Endothelial cell of umbilical vein (primary cell): ENCODE measurements around the gene AFP. TPM values are rescaled to one million over a fixed set of nuclear protein-coding genes. Genes with fewer than 3 reads are reported as not detected.

Experiments
- BruUV-seq: library from RNA; stranded (reverse); fragments of 400-500 nt; replicated peaks from 2 replicates; lab custom pipeline; 2021; lab: Mats Ljungman, UMichigan
- CTCF ChIA-PET: fragments of 300-600, 350-600 bp; sonication (Branson Sonifier 250); formaldehyde crosslinking; loops from one replicate; lab custom pipeline; 2021; ENCODE audit warnings: antibody characterized with exemption, inconsistent platforms; lab: Charles Lee
- POLR2A ChIA-PET: fragments of 300-600, 350-600 bp; sonication (Branson Sonifier 250); formaldehyde crosslinking; loops from one replicate; lab custom pipeline; 2021; ENCODE audit warnings: antibody characterized with exemption, inconsistent platforms; lab: Charles Lee
- DNase-seq: peaks from one replicate; pipeline ENCODE4 v3.0.0-alpha.2; 2011; ENCODE audit warnings: low read depth, low spot score
- FAIRE-seq: peaks from 2 replicates; lab custom pipeline; 2011; peaks lifted over from hg19 to GRCh38; lab: Jason Lieb, UNC
- H2AFZ ChIP-seq: 2 replicates; pipeline ENCODE4 v1.6.0; 2012; ENCODE audit warnings: low read depth, low read length, control low read depth, inconsistent platforms
- H3K27ac ChIP-seq: 2 replicates; pipeline ENCODE4 v1.5.1; 2011; ENCODE audit warnings: low read depth, mild to moderate bottlenecking, control low read depth, low read length, moderate library complexity; ENCODE audit not compliant: insufficient read depth
- H3K27me3 ChIP-seq, 2 experiments: 2 replicates each; pipeline versions ENCODE4 v1.6.0 to v1.6.1; 2011; ENCODE audit warnings: low read length in 2 of 2, mixed read lengths in 1 of 2; ENCODE audit not compliant: control insufficient read depth in 2 of 2, insufficient read depth in 2 of 2
- H3K36me3 ChIP-seq, 2 experiments: 2 replicates in 1 of 2; 3 replicates in 1 of 2; pipeline ENCODE4 v1.5.1; 2011; ENCODE audit warnings: low read length in 2 of 2, mild to moderate bottlenecking in 1 of 2, moderate library complexity in 1 of 2; ENCODE audit not compliant: control insufficient read depth in 2 of 2, insufficient read depth in 2 of 2; ENCODE audit errors: extremely low read depth in 1 of 2
- H3K4me1 ChIP-seq: 3 replicates; pipeline ENCODE4 v1.5.1; 2011; ENCODE audit warnings: mild to moderate bottlenecking, low read length; ENCODE audit not compliant: control insufficient read depth, insufficient read depth; ENCODE audit errors: extremely low read depth
- H3K4me2 ChIP-seq: 2 replicates; pipeline ENCODE4 v1.6.1; 2011; ENCODE audit warnings: low read length, control low read depth, mixed read lengths; ENCODE audit not compliant: insufficient read depth
- H3K4me3 ChIP-seq, 3 experiments: fragments of 200-600 bp in 1 of 3; sonication (generic), shearing (Covaris generic) in 1 of 3; replicated peaks in 1 of 3; 2 replicates each; pipeline ENCODE4 v1.5.1; 2011 to 2016; ENCODE audit warnings: control low read depth in 3 of 3, low read length in 3 of 3, mild to moderate bottlenecking in 2 of 3, inconsistent platforms in 1 of 3, low read depth in 1 of 3, moderate library complexity in 1 of 3; ENCODE audit not compliant: insufficient read depth in 1 of 3
- H3K79me2 ChIP-seq: 2 replicates; pipeline ENCODE4 v1.6.0; 2012; ENCODE audit warnings: low read length, inconsistent platforms; ENCODE audit not compliant: control insufficient read depth, insufficient read depth
- H3K9ac ChIP-seq: replicated peaks from 2 replicates; pipeline ENCODE3; 2011; ENCODE audit warnings: low read length, control low read depth; ENCODE audit not compliant: insufficient read depth; ENCODE audit errors: extremely low read depth
- H3K9me1 ChIP-seq: replicated peaks from 3 replicates; pipeline ENCODE4 v1.6.0; 2011; ENCODE audit warnings: mild to moderate bottlenecking, low read length; ENCODE audit not compliant: control insufficient read depth, insufficient read depth; ENCODE audit errors: extremely low read depth
- H3K9me3 ChIP-seq: replicated peaks from 2 replicates; pipeline ENCODE4 v1.5.1; 2012; ENCODE audit warnings: low read length, inconsistent platforms; ENCODE audit not compliant: control insufficient read depth, insufficient read depth
- H4K20me1 ChIP-seq: replicated peaks from 2 replicates; pipeline ENCODE3; 2011; ENCODE audit warnings: mild to moderate bottlenecking, low read length; ENCODE audit not compliant: control insufficient read depth, insufficient read depth; ENCODE audit errors: extremely low read depth
- CTCF ChIP-seq, 2 donors: IDR thresholded peaks; 1 replicate in 1 of 2; 2 replicates in 1 of 2; pipeline ENCODE4 v1.5.1; 2011; ENCODE audit warnings: low read length in 2 of 2, mild to moderate bottlenecking in 2 of 2, moderate library complexity in 2 of 2, control low read depth in 1 of 2, inconsistent platforms in 1 of 2, low read depth in 1 of 2; ENCODE audit not compliant: insufficient read depth in 1 of 2; ENCODE audit errors: extremely low read depth in 1 of 2
- EZH2 ChIP-seq: IDR thresholded peaks from 2 replicates; pipeline ENCODE4 v1.6.1; 2012; ENCODE audit warnings: borderline replicate concordance, low read depth, mild to moderate bottlenecking, moderate library complexity, low read length, inconsistent platforms; ENCODE audit not compliant: severe bottlenecking
- FOS ChIP-seq: IDR thresholded peaks from 2 replicates; pipeline ENCODE4 v1.6.1; 2011; ENCODE audit warnings: mild to moderate bottlenecking, low read length, moderate library complexity, borderline replicate concordance; ENCODE audit not compliant: insufficient read depth
- GATA2 ChIP-seq: IDR thresholded peaks from 2 replicates; pipeline ENCODE4 v1.7.0; 2011; ENCODE audit warnings: low read depth, mild to moderate bottlenecking, moderate library complexity, mixed read lengths, low read length; ENCODE audit not compliant: insufficient read length, insufficient read depth
- JUN ChIP-seq: IDR thresholded peaks from 2 replicates; pipeline ENCODE4 v1.6.1; 2011; ENCODE audit warnings: borderline replicate concordance, low read depth; ENCODE audit not compliant: insufficient read length, insufficient read depth
- MYC ChIP-seq: IDR thresholded peaks from one replicate; pipeline ENCODE4 v1.6.1; 2011; ENCODE audit warnings: mild to moderate bottlenecking, low read depth, low read length
- POLR2A ChIP-seq: IDR thresholded peaks from 2 replicates; pipeline ENCODE4 v1.6.1; 2012; ENCODE audit warnings: low read depth, mild to moderate bottlenecking, control low read depth, low read length
- POLR2AphosphoS5 ChIP-seq: IDR thresholded peaks from 2 replicates; pipeline ENCODE4 v1.6.1; 2012; ENCODE audit warnings: low read depth, mild to moderate bottlenecking, control low read depth, low read length, moderate library complexity; ENCODE audit not compliant: insufficient read depth
- dilution Hi-C: fragments of 300-500 bp; cut with MboI; formaldehyde crosslinking; loops from one replicate; pipeline ENCODE4 v1.15.0; 2019; ENCODE audit warnings: low sequenced_read_pairs; ENCODE audit not compliant: extremely low pct_ligation_motif_present
- intact Hi-C: fragments of 100-400 bp; cut with micrococcal nuclease; formaldehyde crosslinking; loops from one replicate; pipeline ENCODE4 v1.10.0; 2022
- polyA plus RNA-seq, 4 experiments: library from polyadenylated mRNA; depleted of rRNA in 3 of 4; stranded (reverse) in 3 of 4; unstranded in 1 of 4; fragments of >200 nt; gene quantifications; 2 replicates each; pipeline versions ENCODE4 v1.2.1 to v1.2.3, GENCODE V29; 2011 to 2012; ENCODE audit warnings: missing spikeins in 1 of 4
- total RNA-seq: library from RNA; stranded (reverse); gene quantifications from 2 replicates; pipeline ENCODE4 v1.2.3, GENCODE V29; 2021
- TF ChIP-seq, protein P1 (sequence below): IDR thresholded peaks from 2 replicates; pipeline ENCODE4 v1.6.1; 2011; ENCODE audit not compliant: insufficient read depth, insufficient read length

The AFP gene
- total and polyA plus RNA-seq, 2 donors (not counting 3 experiments of a cell fraction or from before 2014, with no cell fraction given), result not detected

DNA sequence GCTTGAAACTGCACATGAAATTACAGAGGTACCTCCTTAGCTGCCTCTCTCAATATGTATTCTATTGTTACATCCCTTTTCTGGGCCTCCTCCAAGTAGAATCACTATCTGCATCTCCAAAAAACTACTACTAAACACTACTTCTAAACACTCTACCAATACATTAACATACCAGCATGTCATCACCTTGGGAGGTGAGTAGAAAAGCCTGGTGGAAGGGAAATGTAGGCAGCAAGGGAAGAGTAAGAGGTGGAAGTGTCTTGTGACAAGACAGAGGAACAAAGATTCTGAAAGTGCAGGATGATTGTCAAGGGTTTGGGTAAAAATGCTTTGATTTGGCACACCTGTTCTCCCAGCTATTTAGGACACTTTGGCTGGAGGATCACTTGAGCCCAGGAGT is 49.1 kb downstream of the AFP start:
- intact Hi-C loops (no loop called here), dilution Hi-C loops (no loop called here)
- H3K4me3 ChIP-seq, result no peak overlapping the region
- H3K79me2 ChIP-seq, result no peaks in the 10 kb centered on the region
- no peak overlapping the region for H3K4me2 ChIP-seq
- FAIRE-seq (no peak), DNase-seq (no peak)
- ChIA-PET POLR2A (no interaction called here), CTCF (no interaction called here)
- BruUV-seq, result no TSS peak
- no peak overlapping the region for H3K9ac ChIP-seq
- no peak overlapping the region for H2AFZ ChIP-seq
- H3K9me3 ChIP-seq, result no peaks in the 10 kb centered on the region
- TF ChIP-seq CTCF (IDR thresholded peaks at IDR 0.05; ENCODE audit: extremely low read depth in 1 of 2, insufficient read depth in 1 of 2, low read depth in 1 of 2, low read length in 2 of 2), result no peak
- no peak for TF ChIP-seq POLR2A
- no peak for TF ChIP-seq GATA2
- no peak for TF ChIP-seq JUN
- no peak for TF ChIP-seq EZH2
- TF ChIP-seq MYC, result no peak
- TF ChIP-seq POLR2AphosphoS5, result no peak
- TF ChIP-seq, protein P1, sequence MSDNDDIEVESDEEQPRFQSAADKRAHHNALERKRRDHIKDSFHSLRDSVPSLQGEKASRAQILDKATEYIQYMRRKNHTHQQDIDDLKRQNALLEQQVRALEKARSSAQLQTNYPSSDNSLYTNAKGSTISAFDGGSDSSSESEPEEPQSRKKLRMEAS, result no peak
- no peak for TF ChIP-seq FOS
- no peaks in the 10 kb centered on the region for H3K36me3 ChIP-seq
- no peak overlapping the region for H3K27ac ChIP-seq
- no peaks in the 10 kb centered on the region for H3K9me1 ChIP-seq
- H3K27me3 ChIP-seq, result peaks cover 4 to 5% of the 10 kb centered on the region in 2 experiments
- H4K20me1 ChIP-seq, result no peaks in the 10 kb centered on the region
- H3K4me1 ChIP-seq, result no peaks in the 10 kb centered on the region
